A673 (cell line): ENCODE results near the gene RYR1.

Source experiments
- EZH2 ChIP-seq: fragments of 200-600 bp; sonication (generic); IDR thresholded peaks from 2 replicates; pipeline ENCODE4 v1.6.1; 2017; ENCODE audit warnings: borderline replicate concordance, low read depth, mild to moderate bottlenecking, mixed read lengths, antibody characterized with exemption, low read length; ENCODE audit not compliant: poor library complexity, severe bottlenecking
- TF ChIP-seq, protein P1 (sequence below): fragments of 300-800, 200-600 bp; sonication (generic); conservative IDR thresholded peaks from 2 replicates; pipeline ENCODE4 v1.5.1; 2017; ENCODE audit warnings: low read depth, mild to moderate bottlenecking, antibody characterized with exemption, low read length, moderate library complexity, mixed read lengths

DNA sequence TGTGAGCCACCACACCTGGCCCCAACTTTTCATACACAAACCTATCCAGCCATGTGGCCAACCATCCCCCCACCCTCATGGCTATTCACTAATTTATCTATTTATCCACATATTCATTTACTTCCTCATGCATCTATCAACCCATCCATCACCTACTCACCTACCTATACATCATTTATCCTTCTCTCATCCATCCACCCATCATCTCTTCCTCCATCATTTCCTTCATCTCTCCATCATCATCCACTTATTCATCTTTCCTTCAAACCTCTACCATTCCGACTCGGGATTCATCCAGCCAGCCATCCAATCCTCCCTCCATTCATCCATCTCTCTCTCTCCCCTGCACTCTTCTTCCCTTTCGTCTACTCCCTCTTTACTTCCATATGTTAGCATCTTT lies 54.6 kb downstream of the RYR1 start:
- TF ChIP-seq, protein P1, sequence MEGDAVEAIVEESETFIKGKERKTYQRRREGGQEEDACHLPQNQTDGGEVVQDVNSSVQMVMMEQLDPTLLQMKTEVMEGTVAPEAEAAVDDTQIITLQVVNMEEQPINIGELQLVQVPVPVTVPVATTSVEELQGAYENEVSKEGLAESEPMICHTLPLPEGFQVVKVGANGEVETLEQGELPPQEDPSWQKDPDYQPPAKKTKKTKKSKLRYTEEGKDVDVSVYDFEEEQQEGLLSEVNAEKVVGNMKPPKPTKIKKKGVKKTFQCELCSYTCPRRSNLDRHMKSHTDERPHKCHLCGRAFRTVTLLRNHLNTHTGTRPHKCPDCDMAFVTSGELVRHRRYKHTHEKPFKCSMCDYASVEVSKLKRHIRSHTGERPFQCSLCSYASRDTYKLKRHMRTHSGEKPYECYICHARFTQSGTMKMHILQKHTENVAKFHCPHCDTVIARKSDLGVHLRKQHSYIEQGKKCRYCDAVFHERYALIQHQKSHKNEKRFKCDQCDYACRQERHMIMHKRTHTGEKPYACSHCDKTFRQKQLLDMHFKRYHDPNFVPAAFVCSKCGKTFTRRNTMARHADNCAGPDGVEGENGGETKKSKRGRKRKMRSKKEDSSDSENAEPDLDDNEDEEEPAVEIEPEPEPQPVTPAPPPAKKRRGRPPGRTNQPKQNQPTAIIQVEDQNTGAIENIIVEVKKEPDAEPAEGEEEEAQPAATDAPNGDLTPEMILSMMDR: no peak
- no peak for TF ChIP-seq EZH2
